Endothelial cell of umbilical vein (primary cell): ENCODE data around the gene ZNF644. TPM values are rescaled to one million over a fixed set of nuclear protein-coding genes. Genes with fewer than 3 reads are reported as not detected.

Source experiments
- BruUV-seq: library from RNA; stranded (reverse); fragments of 400-500 nt; replicated peaks from 2 replicates; lab custom pipeline; 2021; lab: Mats Ljungman, UMichigan
- CTCF ChIA-PET: fragments of 300-600, 350-600 bp; sonication (Branson Sonifier 250); formaldehyde crosslinking; loops from one replicate; lab custom pipeline; 2021; ENCODE audit warnings: antibody characterized with exemption, inconsistent platforms; lab: Charles Lee
- POLR2A ChIA-PET: fragments of 300-600, 350-600 bp; sonication (Branson Sonifier 250); formaldehyde crosslinking; loops from one replicate; lab custom pipeline; 2021; ENCODE audit warnings: antibody characterized with exemption, inconsistent platforms; lab: Charles Lee
- DNase-seq: peaks from one replicate; pipeline ENCODE4 v3.0.0-alpha.2; 2011; ENCODE audit warnings: low read depth, low spot score
- FAIRE-seq: peaks from 2 replicates; lab custom pipeline; 2011; peaks lifted over from hg19 to GRCh38; lab: Jason Lieb, UNC
- H2AFZ ChIP-seq: 2 replicates; pipeline ENCODE4 v1.6.0; 2012; ENCODE audit warnings: low read depth, low read length, control low read depth, inconsistent platforms
- H3K27ac ChIP-seq: 2 replicates; pipeline ENCODE4 v1.5.1; 2011; ENCODE audit warnings: low read depth, mild to moderate bottlenecking, control low read depth, low read length, moderate library complexity; ENCODE audit not compliant: insufficient read depth
- H3K27me3 ChIP-seq, 2 experiments: 2 replicates each; pipeline versions ENCODE4 v1.6.0 to v1.6.1; 2011; ENCODE audit warnings: low read length in 2 of 2, mixed read lengths in 1 of 2; ENCODE audit not compliant: control insufficient read depth in 2 of 2, insufficient read depth in 2 of 2
- H3K36me3 ChIP-seq, 2 experiments: 2 replicates in 1 of 2; 3 replicates in 1 of 2; pipeline ENCODE4 v1.5.1; 2011; ENCODE audit warnings: low read length in 2 of 2, mild to moderate bottlenecking in 1 of 2, moderate library complexity in 1 of 2; ENCODE audit not compliant: control insufficient read depth in 2 of 2, insufficient read depth in 2 of 2; ENCODE audit errors: extremely low read depth in 1 of 2
- H3K4me1 ChIP-seq: 3 replicates; pipeline ENCODE4 v1.5.1; 2011; ENCODE audit warnings: mild to moderate bottlenecking, low read length; ENCODE audit not compliant: control insufficient read depth, insufficient read depth; ENCODE audit errors: extremely low read depth
- H3K4me2 ChIP-seq: 2 replicates; pipeline ENCODE4 v1.6.1; 2011; ENCODE audit warnings: low read length, control low read depth, mixed read lengths; ENCODE audit not compliant: insufficient read depth
- H3K4me3 ChIP-seq, 3 experiments: fragments of 200-600 bp in 1 of 3; sonication (generic), shearing (Covaris generic) in 1 of 3; replicated peaks in 1 of 3; 2 replicates each; pipeline ENCODE4 v1.5.1; 2011 to 2016; ENCODE audit warnings: control low read depth in 3 of 3, low read length in 3 of 3, mild to moderate bottlenecking in 2 of 3, inconsistent platforms in 1 of 3, low read depth in 1 of 3, moderate library complexity in 1 of 3; ENCODE audit not compliant: insufficient read depth in 1 of 3
- H3K79me2 ChIP-seq: 2 replicates; pipeline ENCODE4 v1.6.0; 2012; ENCODE audit warnings: low read length, inconsistent platforms; ENCODE audit not compliant: control insufficient read depth, insufficient read depth
- H3K9ac ChIP-seq: replicated peaks from 2 replicates; pipeline ENCODE3; 2011; ENCODE audit warnings: low read length, control low read depth; ENCODE audit not compliant: insufficient read depth; ENCODE audit errors: extremely low read depth
- H3K9me1 ChIP-seq: replicated peaks from 3 replicates; pipeline ENCODE4 v1.6.0; 2011; ENCODE audit warnings: mild to moderate bottlenecking, low read length; ENCODE audit not compliant: control insufficient read depth, insufficient read depth; ENCODE audit errors: extremely low read depth
- H3K9me3 ChIP-seq: replicated peaks from 2 replicates; pipeline ENCODE4 v1.5.1; 2012; ENCODE audit warnings: low read length, inconsistent platforms; ENCODE audit not compliant: control insufficient read depth, insufficient read depth
- H4K20me1 ChIP-seq: replicated peaks from 2 replicates; pipeline ENCODE3; 2011; ENCODE audit warnings: mild to moderate bottlenecking, low read length; ENCODE audit not compliant: control insufficient read depth, insufficient read depth; ENCODE audit errors: extremely low read depth
- EZH2 ChIP-seq: IDR thresholded peaks from 2 replicates; pipeline ENCODE4 v1.6.1; 2012; ENCODE audit warnings: borderline replicate concordance, low read depth, mild to moderate bottlenecking, moderate library complexity, low read length, inconsistent platforms; ENCODE audit not compliant: severe bottlenecking
- FOS ChIP-seq: IDR thresholded peaks from 2 replicates; pipeline ENCODE4 v1.6.1; 2011; ENCODE audit warnings: mild to moderate bottlenecking, low read length, moderate library complexity, borderline replicate concordance; ENCODE audit not compliant: insufficient read depth
- GATA2 ChIP-seq: IDR thresholded peaks from 2 replicates; pipeline ENCODE4 v1.7.0; 2011; ENCODE audit warnings: low read depth, mild to moderate bottlenecking, moderate library complexity, mixed read lengths, low read length; ENCODE audit not compliant: insufficient read length, insufficient read depth
- JUN ChIP-seq: IDR thresholded peaks from 2 replicates; pipeline ENCODE4 v1.6.1; 2011; ENCODE audit warnings: borderline replicate concordance, low read depth; ENCODE audit not compliant: insufficient read length, insufficient read depth
- MAX ChIP-seq: IDR thresholded peaks from 2 replicates; pipeline ENCODE4 v1.6.1; 2011; ENCODE audit not compliant: insufficient read depth, insufficient read length
- MYC ChIP-seq: IDR thresholded peaks from one replicate; pipeline ENCODE4 v1.6.1; 2011; ENCODE audit warnings: mild to moderate bottlenecking, low read depth, low read length
- POLR2A ChIP-seq: IDR thresholded peaks from 2 replicates; pipeline ENCODE4 v1.6.1; 2012; ENCODE audit warnings: low read depth, mild to moderate bottlenecking, control low read depth, low read length
- POLR2AphosphoS5 ChIP-seq: IDR thresholded peaks from 2 replicates; pipeline ENCODE4 v1.6.1; 2012; ENCODE audit warnings: low read depth, mild to moderate bottlenecking, control low read depth, low read length, moderate library complexity; ENCODE audit not compliant: insufficient read depth
- dilution Hi-C: fragments of 300-500 bp; cut with MboI; formaldehyde crosslinking; loops from one replicate; pipeline ENCODE4 v1.15.0; 2019; ENCODE audit warnings: low sequenced_read_pairs; ENCODE audit not compliant: extremely low pct_ligation_motif_present
- intact Hi-C: fragments of 100-400 bp; cut with micrococcal nuclease; formaldehyde crosslinking; loops from one replicate; pipeline ENCODE4 v1.10.0; 2022
- polyA plus RNA-seq, 4 experiments: library from polyadenylated mRNA; depleted of rRNA in 3 of 4; stranded (reverse) in 3 of 4; unstranded in 1 of 4; fragments of >200 nt; gene quantifications; 2 replicates each; pipeline versions ENCODE4 v1.2.1 to v1.2.3, GENCODE V29; 2011 to 2012; ENCODE audit warnings: missing spikeins in 1 of 4
- total RNA-seq: library from RNA; stranded (reverse); gene quantifications from 2 replicates; pipeline ENCODE4 v1.2.3, GENCODE V29; 2021
- TF ChIP-seq, protein P1 (sequence below), 2 donors: IDR thresholded peaks; 1 replicate in 1 of 2; 2 replicates in 1 of 2; pipeline ENCODE4 v1.5.1; 2011; ENCODE audit warnings: low read length in 2 of 2, mild to moderate bottlenecking in 2 of 2, moderate library complexity in 2 of 2, control low read depth in 1 of 2, inconsistent platforms in 1 of 2, low read depth in 1 of 2; ENCODE audit not compliant: insufficient read depth in 1 of 2; ENCODE audit errors: extremely low read depth in 1 of 2

Gene ZNF644
- total and polyA plus RNA-seq, 2 donors (not counting 3 experiments of a cell fraction or from before 2014, with no cell fraction given), result 7.2 to 47.0 TPM

DNA sequence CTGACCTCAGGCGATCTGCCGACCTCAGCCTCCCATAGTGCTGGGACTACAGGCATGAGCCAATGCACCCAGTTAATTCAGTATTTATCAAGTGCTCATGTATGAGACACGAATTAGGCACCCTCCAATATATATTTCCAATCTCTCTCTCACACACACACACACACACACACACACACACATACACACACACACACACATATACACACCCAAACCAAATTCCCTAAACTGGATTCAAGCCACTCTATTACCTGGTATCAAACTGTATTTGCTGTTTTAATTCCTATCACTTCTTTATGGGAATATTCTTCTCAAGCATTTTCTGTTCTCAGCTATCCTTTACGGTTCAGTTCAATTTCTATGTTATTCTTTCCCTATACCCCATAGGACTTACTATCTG is 8.5 kb downstream of the ZNF644 start:
- H3K79me2 ChIP-seq, result peaks cover 90% of the 10 kb centered on the region
- H3K4me2 ChIP-seq, result no peak overlapping the region
- peaks cover 4% of the 10 kb centered on the region for H3K4me1 ChIP-seq
- CTCF ChIA-PET, result no interaction called here
- POLR2A ChIA-PET, result no interaction called here
- TF ChIP-seq MYC (no peak), POLR2AphosphoS5 (no peak), GATA2 (no peak), EZH2 (no peak), MAX (no peak), POLR2A (no peak), FOS (no peak), JUN (no peak)
- TF ChIP-seq, protein P1, sequence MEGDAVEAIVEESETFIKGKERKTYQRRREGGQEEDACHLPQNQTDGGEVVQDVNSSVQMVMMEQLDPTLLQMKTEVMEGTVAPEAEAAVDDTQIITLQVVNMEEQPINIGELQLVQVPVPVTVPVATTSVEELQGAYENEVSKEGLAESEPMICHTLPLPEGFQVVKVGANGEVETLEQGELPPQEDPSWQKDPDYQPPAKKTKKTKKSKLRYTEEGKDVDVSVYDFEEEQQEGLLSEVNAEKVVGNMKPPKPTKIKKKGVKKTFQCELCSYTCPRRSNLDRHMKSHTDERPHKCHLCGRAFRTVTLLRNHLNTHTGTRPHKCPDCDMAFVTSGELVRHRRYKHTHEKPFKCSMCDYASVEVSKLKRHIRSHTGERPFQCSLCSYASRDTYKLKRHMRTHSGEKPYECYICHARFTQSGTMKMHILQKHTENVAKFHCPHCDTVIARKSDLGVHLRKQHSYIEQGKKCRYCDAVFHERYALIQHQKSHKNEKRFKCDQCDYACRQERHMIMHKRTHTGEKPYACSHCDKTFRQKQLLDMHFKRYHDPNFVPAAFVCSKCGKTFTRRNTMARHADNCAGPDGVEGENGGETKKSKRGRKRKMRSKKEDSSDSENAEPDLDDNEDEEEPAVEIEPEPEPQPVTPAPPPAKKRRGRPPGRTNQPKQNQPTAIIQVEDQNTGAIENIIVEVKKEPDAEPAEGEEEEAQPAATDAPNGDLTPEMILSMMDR (IDR thresholded peaks at IDR 0.05; ENCODE audit: extremely low read depth in 1 of 2, insufficient read depth in 1 of 2, low read depth in 1 of 2, low read length in 2 of 2), result no peak
- no peaks in the 10 kb centered on the region for H3K27me3 ChIP-seq
- no peaks in the 10 kb centered on the region for H3K36me3 ChIP-seq
- no peak for DNase-seq
- H3K4me3 ChIP-seq, result no peak overlapping the region
- H4K20me1 ChIP-seq, result peaks cover 6% of the 10 kb centered on the region
- no peak overlapping the region for H2AFZ ChIP-seq
- H3K9me3 ChIP-seq, result no peaks in the 10 kb centered on the region
- dilution Hi-C loops, result no loop called here
- no TSS peak for BruUV-seq
- no peak overlapping the region for H3K27ac ChIP-seq
- no peaks in the 10 kb centered on the region for H3K9me1 ChIP-seq
- no peak overlapping the region for H3K9ac ChIP-seq
- intact Hi-C loops, result no loop called here
- no peak for FAIRE-seq
